Mesangial cell (primary cell): ENCODE measurements around the gene MRGPRG. TPM values are rescaled to one million over a fixed set of nuclear protein-coding genes. Genes with fewer than 3 reads are reported as not detected.

Source experiments
- total RNA-seq: library from RNA; depleted of rRNA; stranded (reverse); fragments of >200 nt; gene quantifications from 2 replicates; pipeline ENCODE4 v1.2.3, GENCODE V29; 2015

MRGPRG gene
- total RNA-seq = not detected in 2 replicates

GRCh38 chr11:3218483-3219280 lies at the start of gene MRGPRG:
MRGPRG (minus strand) TSS chr11:3218813; CDS start chr11:3218813, 0 bp downstream.

GRCh38 chr11:3231851-3232744 lies 13.5 kb upstream of the MRGPRG start, which contains the start of gene MRGPRE:
MRGPRE (minus strand) TSS chr11:3232417; CDS start chr11:3228799, 3,618 bp downstream.

Other genes starting within 250 kb of the MRGPRG start
- gene NAP1L4, start 226.5 kb downstream of the MRGPRG start, total RNA-seq = 60.2 and 104 TPM in 2 replicates
- 52.4 and 57.5 TPM in 2 replicates for gene CARS1, start 161.4 kb downstream of the MRGPRG start, total RNA-seq
- gene OSBPL5, start 53.5 kb downstream of the MRGPRG start, total RNA-seq = 16.3 and 28.4 TPM in 2 replicates
- not detected in 2 replicates for gene MRGPRE, start 13.6 kb upstream of the MRGPRG start, total RNA-seq
- 10.6 and 21.2 TPM in 2 replicates for gene ZNF195, start 160.3 kb upstream of the MRGPRG start, total RNA-seq